HG03097 (cell line): Measurements from ENCODE around the gene MME.

Experiments used
- ATAC-seq: cut with Tn5 transposase; IDR thresholded peaks from one replicate; pipeline ENCODE4 v1.9.1; 2021; ENCODE audit not compliant: unreplicated experiment, low FRiP score

The MME gene

GRCh38 chr3:155079746-155080487 is at the start of gene MME:
MME (plus strand) TSS chr3:155080319; CDS start chr3:155084168, 3,849 bp downstream.
- no peak for ATAC-seq

GRCh38 chr3:155031186-155031585 is 48.9 kb upstream of the MME start:
- ATAC-seq = no peak

DNA sequence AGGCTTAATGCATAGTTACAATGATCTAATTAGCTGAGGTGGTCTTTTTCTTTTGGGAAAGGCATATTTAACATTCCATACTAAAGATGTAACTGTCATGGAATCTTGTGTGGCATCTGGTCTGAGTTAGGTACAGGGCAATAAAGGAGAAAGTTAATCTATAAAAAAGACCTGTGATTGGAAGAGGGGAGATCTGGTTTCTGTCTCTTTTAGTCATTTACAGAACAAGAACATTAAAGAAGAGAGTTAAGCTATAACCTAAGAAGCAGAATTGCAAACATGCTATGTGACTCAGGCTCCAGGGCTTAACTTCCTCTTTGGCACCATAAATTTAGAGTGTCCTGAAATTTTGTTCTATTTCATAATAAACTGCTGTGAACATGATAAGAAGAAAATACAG is 47.2 kb upstream of the MME start:
- ATAC-seq = no peak

DNA sequence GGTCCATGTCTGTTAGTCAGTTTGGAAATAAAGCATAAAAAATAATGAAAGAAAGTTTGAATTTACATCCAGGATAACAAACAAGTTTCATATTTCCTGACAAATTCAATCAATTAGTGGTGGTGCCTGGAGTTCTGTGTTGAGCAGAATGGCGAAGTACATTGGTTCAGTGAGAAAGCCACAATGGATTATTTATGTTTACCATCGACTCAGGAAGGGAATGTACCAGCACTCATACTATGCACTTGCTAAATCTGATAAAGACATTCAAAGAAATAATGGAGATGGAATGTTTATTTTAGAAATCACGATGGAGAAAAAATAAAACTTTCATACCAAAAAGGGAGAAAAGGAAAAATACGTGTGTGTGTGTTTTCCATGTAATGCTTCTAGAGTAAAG is 45.3 kb upstream of the MME start:
- ATAC-seq = no peak

DNA sequence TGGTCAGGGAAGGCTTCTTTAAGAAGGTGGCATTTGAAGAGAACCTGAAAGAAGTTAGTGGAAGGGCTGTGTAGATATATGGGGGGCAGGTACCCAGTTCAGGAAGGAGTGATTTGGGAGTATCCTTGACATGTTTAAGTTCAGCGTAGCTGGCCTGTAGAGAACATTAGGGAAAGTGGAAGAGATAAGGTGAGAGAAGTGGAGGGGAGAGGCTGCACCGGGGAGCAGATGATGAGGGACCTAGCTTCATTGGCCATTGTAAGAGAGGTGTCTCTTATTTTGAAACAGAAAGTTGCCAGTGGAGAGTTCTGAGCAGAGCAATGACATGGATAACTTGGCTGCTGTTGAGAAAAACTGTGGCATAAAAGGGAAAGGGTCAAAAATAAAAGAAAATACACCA is 44.6 kb upstream of the MME start:
- no peak for ATAC-seq

DNA sequence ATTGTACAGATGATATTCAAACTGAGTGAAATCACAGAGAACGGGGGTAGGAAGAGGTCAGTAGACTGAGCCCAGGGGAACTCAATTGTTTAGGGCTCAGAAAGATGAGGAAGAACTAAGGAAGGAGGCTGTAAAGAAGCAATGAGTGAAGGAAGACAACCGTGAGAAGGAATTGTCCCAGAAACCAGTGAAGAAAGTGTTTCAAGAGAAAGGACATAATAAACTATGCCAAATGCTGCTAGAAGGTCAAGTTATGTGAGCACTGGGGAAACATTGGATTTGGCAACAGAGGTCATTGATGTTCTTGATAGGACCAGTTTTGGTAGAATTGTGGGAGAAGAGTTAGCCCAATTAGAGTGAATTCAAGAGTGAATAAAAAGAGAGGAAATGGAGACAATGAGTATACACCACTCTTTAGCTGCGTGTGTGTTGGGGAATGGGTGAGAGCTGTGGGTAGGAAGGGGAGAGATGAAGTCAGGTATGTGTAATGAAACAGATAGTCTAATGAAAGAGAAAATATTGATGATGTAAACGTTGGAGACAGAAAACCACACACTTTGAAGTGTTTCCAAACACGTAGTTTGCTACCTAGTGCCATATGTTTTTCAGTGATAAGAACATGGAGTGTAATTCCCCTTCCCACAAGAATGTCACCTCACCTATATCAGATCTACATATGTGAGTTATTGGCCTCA is 42.5 kb upstream of the MME start:
- ATAC-seq = no peak

GRCh38 chr3:155038203-155038554 is 41.9 kb upstream of the MME start:
- no peak for ATAC-seq

- no peak for ATAC-seq
These were observed 33.2 kb upstream of the MME start for GRCh38 chr3:155046935-155047334.

DNA sequence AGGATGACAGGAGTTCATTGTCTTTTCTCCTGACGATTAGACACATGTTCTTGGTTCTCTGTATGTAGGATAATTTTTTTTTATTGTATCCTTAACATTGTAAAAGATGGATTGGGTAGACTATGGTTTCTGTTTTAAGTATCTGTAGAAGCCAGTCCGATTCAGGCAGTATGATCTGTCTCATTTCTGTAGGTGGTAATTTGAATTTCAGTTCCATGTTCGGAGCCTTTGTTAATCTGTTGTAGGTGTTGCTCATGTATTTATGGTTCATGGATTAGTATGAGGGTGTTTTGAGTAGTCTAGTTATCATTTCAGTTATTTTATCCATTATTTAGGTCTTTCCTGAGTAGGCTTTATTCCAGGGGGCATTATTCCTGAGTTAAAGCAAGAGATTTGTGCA is 32.4 kb upstream of the MME start:
- no peak for ATAC-seq

GRCh38 chr3:155049959-155050358 is 30.2 kb upstream of the MME start:
- no peak for ATAC-seq

DNA sequence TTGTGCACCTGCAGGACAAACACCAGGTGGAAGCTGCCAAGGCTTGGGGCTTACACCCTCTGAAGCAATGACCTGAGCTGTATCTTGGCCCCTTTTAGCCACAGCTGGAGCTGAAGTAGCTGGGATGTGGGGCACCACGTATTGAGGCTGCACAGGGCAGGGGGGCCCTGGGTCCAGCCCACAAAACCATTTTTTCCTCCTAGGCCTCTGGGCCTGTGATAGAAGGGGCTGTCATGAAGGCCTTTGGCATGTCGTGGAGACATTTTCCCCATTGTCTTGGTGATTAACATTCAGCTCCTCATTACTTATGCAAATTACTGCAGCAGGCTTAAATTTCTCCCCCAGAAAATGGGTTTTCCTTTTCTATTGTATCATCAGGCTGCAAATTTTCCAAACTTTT is 27.6 kb upstream of the MME start:
- ATAC-seq = no peak

DNA sequence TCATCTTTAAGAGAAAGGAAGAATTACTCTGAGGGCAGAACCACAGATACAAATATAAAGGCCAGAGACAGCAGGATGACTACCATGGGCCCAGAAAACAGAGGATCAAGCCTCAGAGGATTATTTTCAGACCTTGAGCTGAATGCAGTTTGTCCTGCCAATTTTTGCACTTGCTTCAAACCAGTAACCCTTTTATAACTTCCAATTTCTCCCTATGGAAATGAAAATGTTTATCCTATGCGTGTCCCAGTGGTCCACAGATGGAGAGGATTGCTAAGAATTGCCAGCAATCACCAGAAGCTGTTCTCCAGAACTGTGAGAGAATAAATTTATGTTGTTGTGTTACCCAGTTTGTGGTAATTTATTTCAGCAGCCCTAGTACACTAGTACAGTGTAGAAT is 26.4 kb upstream of the MME start:
- ATAC-seq = no peak

DNA sequence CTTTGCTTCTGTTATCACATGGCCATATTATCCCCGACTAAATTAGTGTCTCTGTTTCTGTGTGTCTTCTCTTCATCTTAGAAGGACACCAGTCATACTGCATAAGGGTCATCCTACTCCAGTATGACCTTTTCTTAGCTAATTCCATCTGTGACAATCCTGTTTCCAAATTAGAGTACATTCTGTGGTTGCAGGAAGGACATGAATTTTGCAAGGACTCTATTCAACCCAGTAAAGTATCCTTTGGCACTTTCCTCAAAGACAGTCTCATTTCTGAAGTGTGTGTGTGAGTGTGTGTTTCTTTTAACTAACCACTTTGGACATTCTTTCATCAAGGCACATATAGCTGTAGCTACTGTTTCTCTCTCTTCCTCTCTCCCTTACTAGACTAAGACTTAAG is 15.2 kb upstream of the MME start:
- no peak for ATAC-seq

DNA sequence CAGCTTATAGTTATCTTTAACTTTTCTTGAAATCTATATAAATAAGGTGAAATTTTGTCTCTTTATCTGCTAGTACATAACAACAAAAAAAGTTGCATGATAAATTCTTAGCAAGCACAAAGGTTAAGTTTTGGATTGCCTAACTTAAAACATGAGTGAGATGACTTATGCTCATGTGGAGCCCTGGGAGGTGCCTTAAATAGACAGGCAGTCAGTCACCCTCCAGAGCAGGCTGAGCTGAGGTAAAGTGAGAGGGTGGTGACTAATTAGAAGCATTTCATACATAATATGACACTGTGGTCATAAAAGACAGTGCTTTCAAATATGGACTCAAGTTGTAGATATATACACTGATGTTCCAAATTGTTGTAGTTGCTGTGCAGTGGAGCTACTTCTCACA is 14.6 kb upstream of the MME start:
- ATAC-seq = no peak

- ATAC-seq = no peak
These were observed 10.4 kb upstream of the MME start for GRCh38 chr3:155069729-155070128.

- ATAC-seq = no peak
These were observed 9.8 kb upstream of the MME start for GRCh38 chr3:155070316-155070715.

GRCh38 chr3:155070932-155071387 is 9.2 kb upstream of the MME start:
- ATAC-seq = no peak

DNA sequence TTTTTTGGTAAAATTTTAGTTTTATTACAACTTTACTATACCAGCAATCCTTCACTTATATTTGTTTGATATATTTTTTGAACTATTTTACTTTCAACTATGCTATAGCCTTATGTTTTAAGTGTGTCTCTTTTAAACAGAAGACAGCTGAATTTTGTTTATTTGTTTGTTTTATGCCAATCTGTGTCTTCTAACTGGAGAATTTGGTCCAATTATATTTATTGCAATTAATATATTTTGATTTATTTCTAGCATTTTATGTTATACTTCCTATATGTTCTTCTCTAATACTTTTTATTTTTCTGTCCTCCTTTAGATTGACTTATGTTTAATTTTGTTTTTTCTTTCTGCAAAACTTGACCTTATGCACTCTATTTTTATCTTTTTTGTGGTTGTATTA is 4.9 kb upstream of the MME start:
- no peak for ATAC-seq

- ATAC-seq = no peak
These were observed 3.2 kb upstream of the MME start for GRCh38 chr3:155076888-155077287.

DNA sequence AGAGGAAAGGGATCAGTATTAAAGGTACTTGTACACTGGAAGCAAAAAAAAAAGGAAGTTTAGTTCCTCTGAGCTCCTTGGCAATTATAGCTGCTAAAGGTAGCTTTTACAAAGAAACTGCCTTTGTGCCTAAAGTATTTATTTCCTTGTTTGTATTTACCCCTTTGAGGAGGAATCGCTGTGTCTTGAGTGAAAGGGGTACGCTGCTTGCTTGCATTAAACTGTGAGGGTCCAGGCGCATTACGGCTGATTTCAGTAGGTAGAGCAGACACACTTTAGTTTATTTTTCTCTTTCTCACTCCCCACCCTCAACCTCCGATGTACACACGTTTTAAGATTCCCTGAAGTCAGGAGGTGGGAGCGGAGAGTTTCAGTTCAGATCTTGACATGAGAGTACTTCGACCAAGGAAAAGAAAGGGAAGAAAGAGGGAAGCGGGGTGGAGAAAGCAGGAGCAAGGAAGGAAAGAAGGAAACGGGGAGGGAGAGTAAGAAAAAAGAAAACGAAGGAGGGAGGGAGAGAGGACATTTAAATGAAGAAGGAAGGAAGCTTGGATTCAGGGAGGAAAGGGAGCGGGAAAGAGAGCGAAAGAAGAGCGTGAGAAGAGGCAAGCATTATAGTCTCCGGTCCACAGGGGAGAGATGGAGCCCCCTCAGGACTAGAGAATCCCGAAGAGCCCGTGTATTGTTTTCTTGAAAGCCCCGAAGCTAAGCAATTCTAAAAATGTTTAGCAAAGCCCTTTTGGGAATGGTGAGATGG is 1.2 kb upstream of the MME start:
- no peak for ATAC-seq

GRCh38 chr3:155079468-155079745 is 712 bp upstream of the MME start:
- ATAC-seq = no peak

GRCh38 chr3:155080692-155081091 is 573 bp downstream of the MME start:
- ATAC-seq = no peak
